Measurements from ENCODE around the gene RASGRP2. TPM values are rescaled to one million over a fixed set of nuclear protein-coding genes. Genes with fewer than 3 reads are reported as not detected.

The RASGRP2 gene
- total RNA-seq, 1 experiment from 2014 or later, result 26.9 TPM

DNA sequence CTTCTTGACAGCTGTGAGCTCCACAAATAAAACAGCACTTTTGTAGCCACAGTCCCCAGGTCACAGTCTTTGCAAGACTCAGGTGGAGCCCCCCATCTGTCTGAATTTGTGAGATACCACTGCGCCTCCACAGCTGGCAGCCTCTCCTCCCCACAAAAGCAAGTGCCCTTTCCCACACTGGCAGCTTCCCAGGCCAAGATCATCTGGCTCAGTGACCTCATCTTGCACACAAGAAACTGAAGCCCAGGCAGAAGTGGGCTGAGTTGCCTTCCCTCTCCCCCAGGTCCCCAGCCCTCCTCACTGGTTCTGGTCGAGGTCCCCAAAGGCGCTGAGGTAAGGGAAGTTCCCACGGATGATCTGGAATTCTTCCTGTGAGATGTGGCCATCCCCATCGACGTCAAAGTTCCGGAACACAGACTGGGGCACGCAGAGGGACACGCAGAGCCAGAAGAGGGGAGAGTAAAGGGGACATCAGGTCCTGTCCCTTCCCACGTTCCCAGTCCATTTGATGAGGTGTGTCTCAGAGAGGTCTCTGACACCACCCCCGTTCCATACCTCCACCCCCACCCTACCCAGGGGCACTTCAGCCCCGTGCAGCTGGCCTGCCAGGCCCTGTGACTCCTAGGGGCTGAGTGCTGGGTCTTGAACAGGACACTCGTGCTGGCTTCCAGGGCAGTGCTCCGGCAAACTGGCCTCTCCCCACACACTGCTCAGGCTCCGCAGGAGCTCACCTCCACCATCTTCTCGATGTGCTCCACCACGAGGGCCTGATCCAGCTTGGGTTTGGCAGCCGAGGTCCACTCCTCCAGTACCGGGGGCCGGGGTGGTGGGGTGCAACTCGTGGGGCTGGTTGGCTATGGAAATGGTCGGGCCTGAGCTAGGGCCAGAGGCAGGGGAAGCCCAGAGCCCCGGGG, 8.9 kb downstream of the RASGRP2 start:
- no peak for DNase-seq
- H3K14ac ChIP-seq (ENCODE audit: insufficient read depth, low read length), result no peak overlapping the region
- Mint-ChIP-seq H3K27me3 (ENCODE audit: low read depth) (peaks cover 23% of the 10 kb centered on the region), H3K4me3 (no peak overlapping the region), H3K27ac (0 out of 7 replicates have a peak overlapping the region, but pooled peaks of 1 of the 3 experiments have one; percentile 38), H3K4me1 (peaks cover 26 to 36% of the 10 kb centered on the region in 2 experiments), H3K9me3 (no peaks in the 10 kb centered on the region), H3K36me3 (ENCODE audit: insufficient read depth in 1 of 3, low read depth in 3 of 3) (peaks cover 3 to 17% (median 5%) of the 10 kb centered on the region in 3 experiments; a peak in 5 of 7 replicates)
- H2BK120ac ChIP-seq (ENCODE audit: low read depth, low read length, poor library complexity, severe bottlenecking), result no peak overlapping the region
- H3K23ac ChIP-seq (ENCODE audit: insufficient read length, low read depth, low read length), result no peak overlapping the region
- H2BK20ac ChIP-seq (ENCODE audit: low read depth, low read length, poor library complexity, severe bottlenecking), result no peak overlapping the region
- no peak overlapping the region for H2AK5ac ChIP-seq (ENCODE audit: insufficient read length, low read length)
- no peak overlapping the region for H3K27ac ChIP-seq (ENCODE audit: insufficient read length, low read depth, low read length)
- H3K18ac ChIP-seq (ENCODE audit: insufficient read length, low read depth, low read length), result no peak overlapping the region
- H2BK5ac ChIP-seq (ENCODE audit: insufficient read length, low read length), result no peak overlapping the region
- H4K20me1 ChIP-seq (ENCODE audit: control insufficient read depth, insufficient read depth, insufficient read length), result no peaks in the 10 kb centered on the region
- H3K4me1 ChIP-seq (ENCODE audit: insufficient read depth, low read length), result peaks cover 3% of the 10 kb centered on the region; the same call in 1 of the 2 replicates
- H4K91ac ChIP-seq (ENCODE audit: insufficient read length, low read depth, low read length), result no peak overlapping the region
- H3K23me2 ChIP-seq (ENCODE audit: insufficient read length, low read depth, low read length, poor library complexity, severe bottlenecking), result no peaks in the 10 kb centered on the region
- H2BK12ac ChIP-seq (ENCODE audit: insufficient read length, low read depth, low read length), result no peak overlapping the region
- H3T11ph ChIP-seq (ENCODE audit: low read length), result no peak overlapping the region
- TF ChIP-seq CTCF (conservative IDR thresholded peaks at IDR 0.05), result no peak
- H3K4me2 ChIP-seq (ENCODE audit: insufficient read depth, insufficient read length, low read length), result no peak overlapping the region
- no peaks in the 10 kb centered on the region for H3K79me1 ChIP-seq (ENCODE audit: insufficient read depth, low read depth, low read length, poor library complexity, severe bottlenecking)
- H4K8ac ChIP-seq (replicated peaks; ENCODE audit: insufficient read length, low read depth, low read length), result no peak overlapping the region
- no CpG with 5 or more reads among the region's 23 CpGs for WGBS (ENCODE audit: extremely low coverage, insufficient read length, low lambda C conversion rate)
- no peak overlapping the region for H2BK15ac ChIP-seq (ENCODE audit: low read depth, low read length)
- no peaks in the 10 kb centered on the region for H3K9me3 ChIP-seq (ENCODE audit: control insufficient read depth, low read depth, low read length)
- H3K27me3 ChIP-seq (ENCODE audit: insufficient read depth, low read length), result no peaks in the 10 kb centered on the region
- H3K9ac ChIP-seq (ENCODE audit: extremely low read depth, insufficient read length, low read length), result no peak overlapping the region
- H2AFZ ChIP-seq (ENCODE audit: low read length), result no peak overlapping the region
- no peak overlapping the region for H3K4ac ChIP-seq (ENCODE audit: low read depth, low read length)
- no peaks in the 10 kb centered on the region for H3K79me2 ChIP-seq (ENCODE audit: insufficient read depth, low read length)
- no peak overlapping the region for H4K5ac ChIP-seq (ENCODE audit: insufficient read length, low read depth, low read length)
- H3K56ac ChIP-seq (ENCODE audit: insufficient read length, low read depth, low read length), result no peak overlapping the region
